ENCODE results near the gene NQO1. TPM values are rescaled to one million over a fixed set of nuclear protein-coding genes. Genes with fewer than 3 reads are reported as not detected.
"Not testable (repeated sequence)": the region's sequence is repeated elsewhere in the genome, so short reads cannot be mapped to it uniquely, and the experiment has no call there.

Gene NQO1
- total RNA-seq, 2 experiments from 2014 or later, result 12.1 to 14.5 TPM

GRCh38 chr16:69754469-69755310 lies 28.3 kb upstream of the NQO1 start, which contains the start of gene NOB1:
NOB1 (minus strand) TSS chr16:69754926; CDS start chr16:69754910, 16 bp downstream.
- H3K9me3 Mint-ChIP-seq, result no peaks in the 10 kb centered on the region
- ATAC-seq (ENCODE audit: low read depth) (peak; percentile 98), DNase-seq (peak; percentile 99)
- H3K27me3 Mint-ChIP-seq, result no peaks in the 10 kb centered on the region
- POLR2A ChIA-PET, result interaction anchor here (0.6 to 3.8 kb wide), 11 partner anchors 8 to 330 kb away, joined by 3 to 50 read pairs (median 4); partner anchors contain the start of genes NQO1 and WWP2
- H3K36me3 Mint-ChIP-seq, result peaks cover 17% of the 10 kb centered on the region
- peak within 1 kb of the TSS; percentile 99 for H3K4me3 Mint-ChIP-seq
- peak within 1 kb of the TSS; percentile 97 for H3K27ac Mint-ChIP-seq
- H3K4me1 Mint-ChIP-seq, result peaks cover 21% of the 10 kb centered on the region

- Mint-ChIP-seq H3K4me1 (peaks cover 21% of the 10 kb centered on the region), H3K27me3 (no peaks in the 10 kb centered on the region), H3K4me3 (peak overlapping the region; percentile 99), H3K27ac (peak overlapping the region; percentile 97), H3K9me3 (no peaks in the 10 kb centered on the region), H3K36me3 (peaks cover 20% of the 10 kb centered on the region)
- POLR2A ChIA-PET, result interaction anchor here (0.7 to 3.8 kb wide), 8 partner anchors 9 to 329 kb away, joined by 3 to 50 read pairs (median 5); partner anchors contain the start of genes NQO1 and WWP2
- ATAC-seq (ENCODE audit: low read depth), result no peak
- DNase-seq, result no peak
Observed at GRCh38 chr16:69754143-69754468, 27.7 kb upstream of the NQO1 start.

GRCh38 chr16:69748694-69749345 lies 22.5 kb upstream of the NQO1 start:
- Mint-ChIP-seq H3K36me3 (peaks cover 36% of the 10 kb centered on the region), H3K9me3 (no peaks in the 10 kb centered on the region), H3K27ac (no peak overlapping the region), H3K27me3 (no peaks in the 10 kb centered on the region), H3K4me3 (no peak overlapping the region), H3K4me1 (peaks cover 11% of the 10 kb centered on the region)
- POLR2A ChIA-PET, result no interaction called here
- ATAC-seq (ENCODE audit: low read depth) (no peak), DNase-seq (no peak)

GRCh38 chr16:69747115-69747514 lies 20.8 kb upstream of the NQO1 start:
- no peaks in the 10 kb centered on the region for H3K27me3 Mint-ChIP-seq
- no peak overlapping the region for H3K27ac Mint-ChIP-seq
- H3K9me3 Mint-ChIP-seq, result no peaks in the 10 kb centered on the region
- H3K36me3 Mint-ChIP-seq, result peaks cover 39% of the 10 kb centered on the region
- H3K4me1 Mint-ChIP-seq, result peaks cover 3% of the 10 kb centered on the region
- no peak for DNase-seq
- ATAC-seq (ENCODE audit: low read depth), result no peak
- POLR2A ChIA-PET, result no interaction called here
- H3K4me3 Mint-ChIP-seq, result no peak overlapping the region

GRCh38 chr16:69745959-69746358 lies 19.6 kb upstream of the NQO1 start:
- H3K27me3 Mint-ChIP-seq, result no peaks in the 10 kb centered on the region
- H3K4me1 Mint-ChIP-seq, result no peaks in the 10 kb centered on the region
- DNase-seq (no peak), ATAC-seq (ENCODE audit: low read depth) (no peak)
- H3K36me3 Mint-ChIP-seq, result peaks cover 35% of the 10 kb centered on the region
- no peaks in the 10 kb centered on the region for H3K9me3 Mint-ChIP-seq
- H3K4me3 Mint-ChIP-seq, result no peak overlapping the region
- POLR2A ChIA-PET, result no interaction called here
- no peak overlapping the region for H3K27ac Mint-ChIP-seq

GRCh38 chr16:69745232-69745612 lies 18.9 kb upstream of the NQO1 start:
- H3K27me3 Mint-ChIP-seq, result no peaks in the 10 kb centered on the region
- ATAC-seq (ENCODE audit: low read depth) (no peak), DNase-seq (no peak)
- no peak overlapping the region for H3K27ac Mint-ChIP-seq
- peaks cover 33% of the 10 kb centered on the region for H3K36me3 Mint-ChIP-seq
- H3K4me1 Mint-ChIP-seq, result no peaks in the 10 kb centered on the region
- POLR2A ChIA-PET, result no interaction called here
- H3K9me3 Mint-ChIP-seq, result no peaks in the 10 kb centered on the region
- no peak overlapping the region for H3K4me3 Mint-ChIP-seq

GRCh38 chr16:69744363-69745231 lies 18.2 kb upstream of the NQO1 start:
- H3K4me1 Mint-ChIP-seq, result no peaks in the 10 kb centered on the region
- no peak overlapping the region for H3K27ac Mint-ChIP-seq
- no peaks in the 10 kb centered on the region for H3K27me3 Mint-ChIP-seq
- ATAC-seq (ENCODE audit: low read depth) (no peak), DNase-seq (no peak)
- H3K4me3 Mint-ChIP-seq, result no peak overlapping the region
- H3K9me3 Mint-ChIP-seq, result no peaks in the 10 kb centered on the region
- POLR2A ChIA-PET, result no interaction called here
- peaks cover 35% of the 10 kb centered on the region for H3K36me3 Mint-ChIP-seq

- POLR2A ChIA-PET, result interaction anchor here (1.0 kb wide), 1 partner anchor 12 kb away, joined by 4 read pairs; the partner anchor contains the start of gene NOB1
- ATAC-seq (ENCODE audit: low read depth) (no peak), DNase-seq (no peak)
- Mint-ChIP-seq H3K4me1 (no peaks in the 10 kb centered on the region), H3K9me3 (no peaks in the 10 kb centered on the region), H3K27ac (no peak overlapping the region), H3K4me3 (no peak overlapping the region), H3K27me3 (no peaks in the 10 kb centered on the region), H3K36me3 (peaks cover 24% of the 10 kb centered on the region)
Observed at GRCh38 chr16:69741951-69742904, 15.9 kb upstream of the NQO1 start.

- no peak for ATAC-seq (ENCODE audit: low read depth)
- Mint-ChIP-seq H3K4me1 (no peaks in the 10 kb centered on the region), H3K9me3 (no peaks in the 10 kb centered on the region), H3K4me3 (no peak overlapping the region), H3K36me3 (peaks cover 23% of the 10 kb centered on the region), H3K27me3 (no peaks in the 10 kb centered on the region), H3K27ac (no peak overlapping the region)
- POLR2A ChIA-PET, result interaction anchor here (0.9 kb wide), 1 partner anchor 15 kb away, joined by 4 read pairs; the partner anchor contains the start of gene NQO1
- DNase-seq, result no peak
Observed at GRCh38 chr16:69741519-69741918, 15.2 kb upstream of the NQO1 start.

GRCh38 chr16:69732101-69732500 lies 5.7 kb upstream of the NQO1 start:
- no peak overlapping the region for H3K4me3 Mint-ChIP-seq
- POLR2A ChIA-PET, result interaction anchor here (0.7 kb wide), 1 partner anchor 110 kb away, joined by 6 read pairs; no protein-coding TSS in a partner anchor
- H3K27ac Mint-ChIP-seq, result no peak overlapping the region
- no peak for DNase-seq
- H3K9me3 Mint-ChIP-seq, result no peaks in the 10 kb centered on the region
- no peaks in the 10 kb centered on the region for H3K27me3 Mint-ChIP-seq
- H3K4me1 Mint-ChIP-seq, result peaks cover 9% of the 10 kb centered on the region
- no peak for ATAC-seq (ENCODE audit: low read depth)
- H3K36me3 Mint-ChIP-seq, result no peaks in the 10 kb centered on the region

GRCh38 chr16:69731280-69731679 lies 4.9 kb upstream of the NQO1 start:
- H3K4me1 Mint-ChIP-seq, result peaks cover 17% of the 10 kb centered on the region
- H3K36me3 Mint-ChIP-seq; H3K27ac Mint-ChIP-seq; DNase-seq; H3K9me3 Mint-ChIP-seq; POLR2A ChIA-PET; ATAC-seq (ENCODE audit: low read depth); H3K27me3 Mint-ChIP-seq; H3K4me3 Mint-ChIP-seq: not testable (repeated sequence)

GRCh38 chr16:69729030-69729429 lies 2.7 kb upstream of the NQO1 start:
- not testable (repeated sequence) for H3K27ac Mint-ChIP-seq; ATAC-seq (ENCODE audit: low read depth); DNase-seq; H3K27me3 Mint-ChIP-seq; H3K4me3 Mint-ChIP-seq; H3K36me3 Mint-ChIP-seq; H3K9me3 Mint-ChIP-seq
- POLR2A ChIA-PET, result interaction anchor here (1.1 kb wide), 1 partner anchor 33 kb away, joined by 3 read pairs; no protein-coding TSS in a partner anchor
- peaks cover 26% of the 10 kb centered on the region for H3K4me1 Mint-ChIP-seq

Measured in activated naive CD8-positive, alpha-beta T cell treated with anti-CD3 and anti-CD28 coated beads, Interleukin-2, amount 10 ng/mL, durations not matched to agents 7 days and 5 days (primary cell).